Naive thymus-derived CD4-positive, alpha-beta T cell (primary cell): ENCODE measurements around the gene DPP10. TPM values are rescaled to one million over a fixed set of nuclear protein-coding genes. Genes with fewer than 3 reads are reported as not detected.

Experiments used
- ATAC-seq: fragments of 150-1000 bp; cut with Tn5 transposase; 2 replicates; pipeline ENCODE4 v1.10.0; 2021; ENCODE audit warnings: mild to moderate bottlenecking, moderate library complexity
- CTCF ChIA-PET: fragments of 350-600 bp; sonication (Branson Sonifier 250); formaldehyde crosslinking; loops from one replicate; lab custom pipeline; 2021; ENCODE audit warnings: antibody characterized with exemption; lab: Charles Lee
- POLR2A ChIA-PET: fragments of 350-600 bp; sonication (Branson Sonifier 250); formaldehyde crosslinking; loops from one replicate; lab custom pipeline; 2021; ENCODE audit warnings: antibody characterized with exemption, inconsistent platforms; lab: Charles Lee
- DNase-seq, 9 donors: peaks; one replicate each; pipeline versions ENCODE4 v3.0.0 to v3.0.0-alpha.2; 2020 to 2022; ENCODE audit warnings: mixed read lengths in 1 of 9
- H3K27ac ChIP-seq: one replicate; pipeline ENCODE4 v1.7.0; 2013; ENCODE audit warnings: mild to moderate bottlenecking, low read depth, low read length, moderate library complexity
- H3K27me3 ChIP-seq, 2 donors: one replicate each; pipeline ENCODE4 v1.7.0; 2013; ENCODE audit warnings: low read length in 2 of 2, mild to moderate bottlenecking in 2 of 2, moderate library complexity in 2 of 2; ENCODE audit not compliant: control insufficient read depth in 2 of 2, insufficient read depth in 2 of 2
- H3K36me3 ChIP-seq, 3 experiments: 1 replicate in 2 of 3; 2 replicates in 1 of 3; pipeline ENCODE4 v1.7.0; 2013; ENCODE audit warnings: low read length in 3 of 3, mild to moderate bottlenecking in 3 of 3, moderate library complexity in 1 of 3; ENCODE audit not compliant: insufficient read depth in 3 of 3, control insufficient read depth in 2 of 3
- H3K4me1 ChIP-seq, 2 donors: one replicate each; pipeline ENCODE4 v1.7.0; 2013; ENCODE audit warnings: low read length in 2 of 2, mild to moderate bottlenecking in 2 of 2, moderate library complexity in 1 of 2; ENCODE audit not compliant: control insufficient read depth in 2 of 2, insufficient read depth in 2 of 2
- H3K4me3 ChIP-seq: 2 replicates; pipeline ENCODE4 v1.7.0; 2013; ENCODE audit warnings: mild to moderate bottlenecking, low read length
- H3K9me3 ChIP-seq, 3 experiments: 1 replicate in 2 of 3; 2 replicates in 1 of 3; pipeline ENCODE4 v1.7.0; 2013; ENCODE audit warnings: low read length in 3 of 3; ENCODE audit not compliant: control insufficient read depth in 2 of 3
- H3K27ac Mint-ChIP-seq, 9 donors: one replicate each; pipeline ENCODE4 v1.8.0; 2020 to 2022; ENCODE audit warnings: mixed read lengths in 9 of 9, mild to moderate bottlenecking in 8 of 9, moderate library complexity in 5 of 9, inconsistent platforms in 2 of 9
- H3K27me3 Mint-ChIP-seq, 5 donors: one replicate each; pipeline ENCODE4 v1.8.0; 2021 to 2022; ENCODE audit warnings: mixed read lengths in 5 of 5, mild to moderate bottlenecking in 1 of 5
- H3K36me3 Mint-ChIP-seq, 5 donors: one replicate each; pipeline ENCODE4 v1.8.0; 2020 to 2022; ENCODE audit warnings: mixed read lengths in 5 of 5, mild to moderate bottlenecking in 3 of 5, inconsistent platforms in 1 of 5
- H3K4me1 Mint-ChIP-seq, 7 donors: one replicate each; pipeline ENCODE4 v1.8.0; 2020 to 2022; ENCODE audit warnings: mixed read lengths in 7 of 7, mild to moderate bottlenecking in 3 of 7, inconsistent platforms in 1 of 7
- H3K4me3 Mint-ChIP-seq, 10 donors: one replicate each; pipeline ENCODE4 v1.8.0; 2020 to 2022; ENCODE audit warnings: mild to moderate bottlenecking in 10 of 10, mixed read lengths in 10 of 10, moderate library complexity in 6 of 10, inconsistent platforms in 2 of 10
- H3K9me3 Mint-ChIP-seq, 11 donors: one replicate each; pipeline ENCODE4 v1.8.0; 2020 to 2022; ENCODE audit warnings: mixed read lengths in 11 of 11, mild to moderate bottlenecking in 4 of 11, inconsistent platforms in 1 of 11, moderate library complexity in 1 of 11
- intact Hi-C, 2 donors: fragments of 100-400 bp; cut with micrococcal nuclease; formaldehyde crosslinking; loops; one replicate each; pipeline ENCODE4 v1.15.1; 2023
- polyA plus RNA-seq, 2 donors: library from polyadenylated mRNA; unstranded; fragments of 300-500 nt; fragmentation: Illumina TruSeq; gene quantifications; one replicate each; pipeline ENCODE4 v1.2.3, GENCODE V29; 2021
- total RNA-seq, 6 experiments: library from RNA in 5 of 6; stranded (reverse) in 5 of 6; gene quantifications; 1 replicate in 5 of 6; 2 replicates in 1 of 6; pipeline ENCODE4 v1.2.3 and lab custom pipeline; 2021 to 2026

Gene DPP10
- total and polyA plus RNA-seq, 7 experiments from 2014 or later, result not detected

- peak overlapping the region in 2 of 10 donors; percentile 22 to 54 for H3K4me3 Mint-ChIP-seq
- Histone ChIP-seq H3K4me3 (no peak overlapping the region), H3K4me1 (no peaks in the 10 kb centered on the region), H3K36me3 (no peaks in the 10 kb centered on the region), H3K27ac (no peak overlapping the region), H3K27me3 (no peaks in the 10 kb centered on the region), H3K9me3 (no peaks in the 10 kb centered on the region)
- peaks cover 0 to 23% (median 3%) of the 10 kb centered on the region in 5 donors for H3K27me3 Mint-ChIP-seq
- H3K36me3 Mint-ChIP-seq, result no peaks in the 10 kb centered on the region
- intact Hi-C loops, result no loop called here
- CTCF ChIA-PET, result interaction anchor here (0.6 kb wide), 1 partner anchor 54 kb away, joined by 3 read pairs; no protein-coding TSS in a partner anchor
- POLR2A ChIA-PET, result no interaction called here
- ATAC-seq (no peak), DNase-seq (no peak)
- H3K27ac Mint-ChIP-seq, result peak overlapping the region in 5 of 9 donors; percentile 32 to 88 (median 74)
- H3K4me1 Mint-ChIP-seq, result peaks cover 0 to 31% (median 0%) of the 10 kb centered on the region in 7 donors
- peaks cover 0 to 9% (median 4%) of the 10 kb centered on the region in 11 donors for H3K9me3 Mint-ChIP-seq
Observed at GRCh38 chr2:114685102-114685501, 242.7 kb downstream of the DPP10 start.

- Mint-ChIP-seq H3K36me3 (no peaks in the 10 kb centered on the region), H3K4me3 (no peak overlapping the region), H3K27ac (peak overlapping the region in 1 of 9 donors; percentile 10), H3K27me3 (peaks cover 0 to 23% (median 3%) of the 10 kb centered on the region in 5 donors), H3K4me1 (peaks cover 0 to 31% (median 0%) of the 10 kb centered on the region in 7 donors), H3K9me3 (peaks cover 0 to 13% (median 5%) of the 10 kb centered on the region in 11 donors)
- Histone ChIP-seq H3K9me3 (no peaks in the 10 kb centered on the region), H3K36me3 (no peaks in the 10 kb centered on the region), H3K27ac (no peak overlapping the region), H3K27me3 (no peaks in the 10 kb centered on the region), H3K4me1 (no peaks in the 10 kb centered on the region), H3K4me3 (no peak overlapping the region)
- intact Hi-C loops, result no loop called here
- ChIA-PET CTCF (no interaction called here), POLR2A (no interaction called here)
- DNase-seq, result no peak
- ATAC-seq, result no peak
Observed at GRCh38 chr2:114688241-114688640, 245.8 kb downstream of the DPP10 start.

GRCh38 chr2:114698520-114698919 lies 256.1 kb downstream of the DPP10 start:
- no peak for DNase-seq
- Histone ChIP-seq H3K36me3 (no peaks in the 10 kb centered on the region), H3K9me3 (no peaks in the 10 kb centered on the region), H3K27ac (no peak overlapping the region), H3K4me1 (no peaks in the 10 kb centered on the region), H3K27me3 (no peaks in the 10 kb centered on the region), H3K4me3 (no peak overlapping the region)
- CTCF ChIA-PET, result no interaction called here
- H3K4me3 Mint-ChIP-seq, result no peak overlapping the region
- intact Hi-C loops, result no loop called here
- H3K36me3 Mint-ChIP-seq, result no peaks in the 10 kb centered on the region
- no peak overlapping the region for H3K27ac Mint-ChIP-seq
- peaks cover 0 to 11% (median 4%) of the 10 kb centered on the region in 5 donors for H3K27me3 Mint-ChIP-seq
- ATAC-seq, result no peak
- no peaks in the 10 kb centered on the region for H3K4me1 Mint-ChIP-seq
- H3K9me3 Mint-ChIP-seq, result peaks cover 0 to 6% (median 0%) of the 10 kb centered on the region in 11 donors
- POLR2A ChIA-PET, result no interaction called here

- ChIA-PET POLR2A (no interaction called here), CTCF (no interaction called here)
- DNase-seq (no peak), ATAC-seq (no peak)
- Mint-ChIP-seq H3K4me3 (no peak overlapping the region), H3K27me3 (peaks cover 0 to 9% (median 2%) of the 10 kb centered on the region in 5 donors), H3K4me1 (no peaks in the 10 kb centered on the region), H3K9me3 (peaks cover 0 to 11% (median 0%) of the 10 kb centered on the region in 11 donors), H3K36me3 (no peaks in the 10 kb centered on the region), H3K27ac (no peak overlapping the region)
- Histone ChIP-seq H3K27ac (no peak overlapping the region), H3K9me3 (no peaks in the 10 kb centered on the region), H3K4me3 (no peak overlapping the region), H3K36me3 (no peaks in the 10 kb centered on the region), H3K4me1 (no peaks in the 10 kb centered on the region), H3K27me3 (no peaks in the 10 kb centered on the region)
- intact Hi-C loops, result no loop called here
Observed at GRCh38 chr2:114699423-114699944, 257.0 kb downstream of the DPP10 start.

GRCh38 chr2:114700440-114700839 lies 258.0 kb downstream of the DPP10 start:
- intact Hi-C loops, result no loop called here
- Histone ChIP-seq H3K4me3 (no peak overlapping the region), H3K4me1 (no peaks in the 10 kb centered on the region), H3K36me3 (no peaks in the 10 kb centered on the region), H3K27ac (no peak overlapping the region), H3K9me3 (no peaks in the 10 kb centered on the region), H3K27me3 (no peaks in the 10 kb centered on the region)
- DNase-seq, result no peak
- H3K4me3 Mint-ChIP-seq, result no peak overlapping the region
- no peaks in the 10 kb centered on the region for H3K36me3 Mint-ChIP-seq
- H3K9me3 Mint-ChIP-seq, result peaks cover 0 to 11% (median 0%) of the 10 kb centered on the region in 11 donors
- no peak for ATAC-seq
- no peaks in the 10 kb centered on the region for H3K4me1 Mint-ChIP-seq
- no peak overlapping the region for H3K27ac Mint-ChIP-seq
- ChIA-PET CTCF (no interaction called here), POLR2A (no interaction called here)
- H3K27me3 Mint-ChIP-seq, result no peaks in the 10 kb centered on the region

- H3K9me3 Mint-ChIP-seq, result peaks cover 0 to 8% (median 0%) of the 10 kb centered on the region in 11 donors
- H3K27me3 ChIP-seq, result no peaks in the 10 kb centered on the region
- no peak overlapping the region for H3K4me3 ChIP-seq
- H3K27ac ChIP-seq, result no peak overlapping the region
- H3K27ac Mint-ChIP-seq, result no peak overlapping the region
- no peaks in the 10 kb centered on the region for H3K9me3 ChIP-seq
- no peaks in the 10 kb centered on the region for H3K4me1 Mint-ChIP-seq
- ChIA-PET POLR2A (no interaction called here), CTCF (no interaction called here)
- intact Hi-C loops, result no loop called here
- DNase-seq (no peak), ATAC-seq (no peak)
- no peak overlapping the region for H3K4me3 Mint-ChIP-seq
- peaks cover 0 to 5% (median 0%) of the 10 kb centered on the region in 5 donors for H3K27me3 Mint-ChIP-seq
- H3K36me3 Mint-ChIP-seq, result no peaks in the 10 kb centered on the region
- H3K36me3 ChIP-seq, result no peaks in the 10 kb centered on the region
- H3K4me1 ChIP-seq, result no peaks in the 10 kb centered on the region
Observed at GRCh38 chr2:114709936-114710850, 267.8 kb downstream of the DPP10 start.
